ENCODE data around the gene ALDH1L2. TPM values are rescaled to one million over a fixed set of nuclear protein-coding genes. Genes with fewer than 3 reads are reported as not detected.

ALDH1L2 gene
- polyA plus RNA-seq, 1 donor from 2014 or later: 0.35 TPM

GRCh38 chr12:105083551-105084105, 630 bp downstream of the ALDH1L2 start:
- Histone ChIP-seq H3K9me3 (ENCODE audit: low read length) (no peaks in the 10 kb centered on the region), H3K36me3 (ENCODE audit: insufficient read depth, low read length) (no peaks in the 10 kb centered on the region), H3K27ac (ENCODE audit: low read length) (no peak overlapping the region), H4K20me1 (ENCODE audit: insufficient read depth) (no peaks in the 10 kb centered on the region), H2AFZ (ENCODE audit: low read depth, low read length) (no peak overlapping the region), H3K9ac (ENCODE audit: low read length) (peak overlapping the region; percentile 20), H3K4me2 (ENCODE audit: low read length) (peak overlapping the region; percentile 44), H3K9me2 (ENCODE audit: insufficient read depth, low read length) (no peaks in the 10 kb centered on the region), H3F3A (ENCODE audit: insufficient read depth, low read length, poor library complexity, severe bottlenecking) (no peaks in the 10 kb centered on the region), H3K27me3 (ENCODE audit: insufficient read depth, low read depth, low read length) (peaks cover 15% of the 10 kb centered on the region), H3K79me2 (replicated peaks; ENCODE audit: insufficient read depth, low read length) (no peaks in the 10 kb centered on the region), H3K4me3 (ENCODE audit: low read length) (peak overlapping the region; percentile 63)
- TF ChIP-seq MXI1 (conservative IDR thresholded peaks at IDR 0.05; ENCODE audit: poor library complexity, severe bottlenecking) (no peak), POLR2AphosphoS5 (IDR thresholded peaks at IDR 0.05) (no peak), EP300 (conservative IDR thresholded peaks at IDR 0.05; ENCODE audit: poor library complexity, severe bottlenecking) (no peak), CTCF (IDR thresholded peaks at IDR 0.05; ENCODE audit: poor library complexity, severe bottlenecking) (no peak), SMC3 (conservative IDR thresholded peaks at IDR 0.05; ENCODE audit: poor library complexity) (no peak), TAF1 (IDR thresholded peaks at IDR 0.05; ENCODE audit: low read depth) (no peak), RAD21 (conservative IDR thresholded peaks at IDR 0.05) (no peak), EZH2 (IDR thresholded peaks at IDR 0.05; ENCODE audit: borderline replicate concordance, insufficient read depth, low read length, poor library complexity, severe bottlenecking) (no peak)
- TF ChIP-seq, protein P1, sequence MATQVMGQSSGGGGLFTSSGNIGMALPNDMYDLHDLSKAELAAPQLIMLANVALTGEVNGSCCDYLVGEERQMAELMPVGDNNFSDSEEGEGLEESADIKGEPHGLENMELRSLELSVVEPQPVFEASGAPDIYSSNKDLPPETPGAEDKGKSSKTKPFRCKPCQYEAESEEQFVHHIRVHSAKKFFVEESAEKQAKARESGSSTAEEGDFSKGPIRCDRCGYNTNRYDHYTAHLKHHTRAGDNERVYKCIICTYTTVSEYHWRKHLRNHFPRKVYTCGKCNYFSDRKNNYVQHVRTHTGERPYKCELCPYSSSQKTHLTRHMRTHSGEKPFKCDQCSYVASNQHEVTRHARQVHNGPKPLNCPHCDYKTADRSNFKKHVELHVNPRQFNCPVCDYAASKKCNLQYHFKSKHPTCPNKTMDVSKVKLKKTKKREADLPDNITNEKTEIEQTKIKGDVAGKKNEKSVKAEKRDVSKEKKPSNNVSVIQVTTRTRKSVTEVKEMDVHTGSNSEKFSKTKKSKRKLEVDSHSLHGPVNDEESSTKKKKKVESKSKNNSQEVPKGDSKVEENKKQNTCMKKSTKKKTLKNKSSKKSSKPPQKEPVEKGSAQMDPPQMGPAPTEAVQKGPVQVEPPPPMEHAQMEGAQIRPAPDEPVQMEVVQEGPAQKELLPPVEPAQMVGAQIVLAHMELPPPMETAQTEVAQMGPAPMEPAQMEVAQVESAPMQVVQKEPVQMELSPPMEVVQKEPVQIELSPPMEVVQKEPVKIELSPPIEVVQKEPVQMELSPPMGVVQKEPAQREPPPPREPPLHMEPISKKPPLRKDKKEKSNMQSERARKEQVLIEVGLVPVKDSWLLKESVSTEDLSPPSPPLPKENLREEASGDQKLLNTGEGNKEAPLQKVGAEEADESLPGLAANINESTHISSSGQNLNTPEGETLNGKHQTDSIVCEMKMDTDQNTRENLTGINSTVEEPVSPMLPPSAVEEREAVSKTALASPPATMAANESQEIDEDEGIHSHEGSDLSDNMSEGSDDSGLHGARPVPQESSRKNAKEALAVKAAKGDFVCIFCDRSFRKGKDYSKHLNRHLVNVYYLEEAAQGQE (IDR thresholded peaks at IDR 0.05; ENCODE audit: borderline replicate concordance): no peak

DNA sequence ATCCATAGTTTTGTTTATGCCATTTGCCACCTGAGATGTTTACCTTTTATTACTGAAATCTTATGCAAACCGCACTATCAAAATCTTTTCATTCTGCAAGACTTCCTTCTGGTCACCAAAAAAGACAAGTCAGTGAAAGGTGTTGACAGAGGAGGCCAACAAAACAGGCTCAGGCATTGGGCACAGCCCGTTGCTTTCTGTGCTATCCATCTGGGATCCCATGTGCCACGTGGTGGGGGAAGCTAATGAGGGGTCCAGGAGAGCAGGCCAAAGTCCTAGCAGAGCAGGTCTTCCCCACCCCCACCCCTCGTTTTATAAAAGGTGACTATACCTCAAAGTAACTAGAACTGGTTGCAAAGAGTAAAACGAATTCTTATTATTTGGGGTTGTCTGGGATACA, 1.2 kb downstream of the ALDH1L2 start:
- Histone ChIP-seq H3K36me3 (ENCODE audit: insufficient read depth, low read length) (no peaks in the 10 kb centered on the region), H3K9me3 (ENCODE audit: low read length) (no peaks in the 10 kb centered on the region), H3K27me3 (ENCODE audit: insufficient read depth, low read depth, low read length) (peaks cover 15% of the 10 kb centered on the region), H3K4me3 (ENCODE audit: low read length) (no peak overlapping the region), H3K4me2 (ENCODE audit: low read length) (no peak overlapping the region), H3F3A (ENCODE audit: insufficient read depth, low read length, poor library complexity, severe bottlenecking) (no peaks in the 10 kb centered on the region), H3K9me2 (ENCODE audit: insufficient read depth, low read length) (no peaks in the 10 kb centered on the region), H4K20me1 (ENCODE audit: insufficient read depth) (no peaks in the 10 kb centered on the region), H3K27ac (ENCODE audit: low read length) (no peak overlapping the region), H3K79me2 (replicated peaks; ENCODE audit: insufficient read depth, low read length) (no peaks in the 10 kb centered on the region), H2AFZ (ENCODE audit: low read depth, low read length) (no peak overlapping the region), H3K9ac (ENCODE audit: low read length) (no peak overlapping the region)
- TF ChIP-seq TAF1 (IDR thresholded peaks at IDR 0.05; ENCODE audit: low read depth) (no peak), CTCF (IDR thresholded peaks at IDR 0.05; ENCODE audit: poor library complexity, severe bottlenecking) (no peak), EP300 (conservative IDR thresholded peaks at IDR 0.05; ENCODE audit: poor library complexity, severe bottlenecking) (no peak), POLR2AphosphoS5 (IDR thresholded peaks at IDR 0.05) (no peak), SMC3 (conservative IDR thresholded peaks at IDR 0.05; ENCODE audit: poor library complexity) (no peak), RAD21 (conservative IDR thresholded peaks at IDR 0.05) (no peak), MXI1 (conservative IDR thresholded peaks at IDR 0.05; ENCODE audit: poor library complexity, severe bottlenecking) (no peak), EZH2 (IDR thresholded peaks at IDR 0.05; ENCODE audit: borderline replicate concordance, insufficient read depth, low read length, poor library complexity, severe bottlenecking) (no peak)
- TF ChIP-seq, protein P1 (IDR thresholded peaks at IDR 0.05; ENCODE audit: borderline replicate concordance): no peak

Data from neural cell (in vitro differentiated cells).